GM18907 (cell line): ENCODE measurements around the gene TMEM253.

ENCODE experiments used
- ATAC-seq: cut with Tn5 transposase; IDR thresholded peaks from one replicate; pipeline ENCODE4 v1.9.1; 2021; ENCODE audit warnings: mild to moderate bottlenecking, moderate library complexity; ENCODE audit not compliant: unreplicated experiment

Gene TMEM253

GRCh38 chr14:21103710-21104447, 3.0 kb downstream of the TMEM253 start:
- ATAC-seq = peak; percentile 94

- ATAC-seq = peak; percentile 47
Measured at GRCh38 chr14:21104448-21105060, 3.7 kb downstream of the TMEM253 start.

- ATAC-seq = no peak
Measured at GRCh38 chr14:21105095-21105494, 4.2 kb downstream of the TMEM253 start.

- no peak for ATAC-seq
Measured at GRCh38 chr14:21106176-21106497, 5.3 kb downstream of the TMEM253 start.

- no peak for ATAC-seq
Measured at GRCh38 chr14:21106498-21107282, 5.8 kb downstream of the TMEM253 start.

GRCh38 chr14:21107283-21107800, 6.5 kb downstream of the TMEM253 start:
- no peak for ATAC-seq

- no peak for ATAC-seq
Measured at GRCh38 chr14:21108791-21109190, 7.9 kb downstream of the TMEM253 start.

- peak; percentile 52 for ATAC-seq
Measured at GRCh38 chr14:21109377-21110138, 8.7 kb downstream of the TMEM253 start.

- no peak for ATAC-seq
Measured at GRCh38 chr14:21112255-21112654, 11.4 kb downstream of the TMEM253 start.

GRCh38 chr14:21113369-21113768, 12.5 kb downstream of the TMEM253 start:
- ATAC-seq = no peak

GRCh38 chr14:21118933-21119332, 18.1 kb downstream of the TMEM253 start:
- no peak for ATAC-seq

- ATAC-seq = no peak
Measured at GRCh38 chr14:21120686-21121085, 19.8 kb downstream of the TMEM253 start.

- ATAC-seq = no peak
Measured at GRCh38 chr14:21121122-21121521, 20.3 kb downstream of the TMEM253 start.

GRCh38 chr14:21123429-21123828, 22.6 kb downstream of the TMEM253 start:
- no peak for ATAC-seq

- no peak for ATAC-seq
Measured at GRCh38 chr14:21133901-21134300, 33.0 kb downstream of the TMEM253 start.

GRCh38 chr14:21136024-21136423, 35.2 kb downstream of the TMEM253 start:
- no peak for ATAC-seq

GRCh38 chr14:21142357-21142756, 41.5 kb downstream of the TMEM253 start:
- no peak for ATAC-seq

- no peak for ATAC-seq
Measured at GRCh38 chr14:21145437-21145836, 44.6 kb downstream of the TMEM253 start.

GRCh38 chr14:21149641-21150367, 48.9 kb downstream of the TMEM253 start:
- ATAC-seq = no peak
